GM12891 (cell line): ENCODE results near the gene TBC1D22A.

Experiments
- POLR2A ChIP-seq: IDR thresholded peaks from 2 replicates; pipeline ENCODE4 v1.6.1; 2011; ENCODE audit warnings: low read depth, low read length, control low read depth
- POLR2AphosphoS5 ChIP-seq: IDR thresholded peaks from 2 replicates; pipeline ENCODE4 v1.6.1; 2011; ENCODE audit warnings: low read depth, low read length, control low read depth

DNA sequence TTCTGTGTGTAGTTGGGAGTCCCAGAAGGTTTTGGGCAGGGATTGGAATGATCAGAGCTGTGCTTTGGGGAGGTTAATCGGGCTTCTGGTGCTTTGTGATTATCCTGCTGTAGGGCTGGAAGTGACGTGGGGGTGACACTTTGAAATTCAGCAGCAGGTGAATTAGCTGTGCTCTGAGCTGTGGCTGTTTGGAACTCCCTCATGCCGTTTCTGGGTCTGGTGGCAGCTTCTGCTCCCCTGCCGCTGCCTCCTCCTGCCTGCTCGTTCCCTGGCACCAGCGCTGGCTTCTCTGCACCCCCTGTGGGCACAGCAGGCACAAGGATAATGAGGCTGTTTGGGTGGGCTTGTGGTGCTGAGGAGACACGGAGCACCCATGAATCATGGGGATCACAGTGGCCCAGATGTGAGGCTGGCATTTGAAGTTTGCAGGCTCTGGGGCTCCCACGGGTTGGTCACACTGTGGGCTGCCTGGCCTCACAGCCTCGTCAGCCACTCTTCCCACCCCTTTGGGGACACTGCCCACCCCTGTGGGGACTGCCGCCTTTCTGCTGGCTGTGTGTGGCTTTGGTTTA lies 49.7 kb downstream of the TBC1D22A start:
- TF ChIP-seq POLR2A: no peak
- no peak for TF ChIP-seq POLR2AphosphoS5
